Activated CD4-positive, alpha-beta memory T cell treated with anti-CD3 and anti-CD28 coated beads for 36 hours (primary cell): Measurements from ENCODE around the gene HS3ST4. TPM values are rescaled to one million over a fixed set of nuclear protein-coding genes. Genes with fewer than 3 reads are reported as not detected.
"Not testable (repeated sequence)": the region's sequence is repeated elsewhere in the genome, so short reads cannot be mapped to it uniquely, and the experiment has no call there.

Experiments used
- CTCF ChIA-PET: fragments of 350-600 bp; sonication (Branson Sonifier 250); formaldehyde crosslinking; loops from one replicate; lab custom pipeline; 2021; ENCODE audit warnings: antibody characterized with exemption, inconsistent platforms; lab: Charles Lee
- POLR2A ChIA-PET: fragments of 350-600 bp; sonication (Branson Sonifier 250); formaldehyde crosslinking; loops from one replicate; lab custom pipeline; 2021; ENCODE audit warnings: antibody characterized with exemption; lab: Charles Lee
- DNase-seq: peaks from one replicate; pipeline ENCODE4 v3.0.0-alpha.2; 2020
- H3K27ac Mint-ChIP-seq: one replicate; pipeline ENCODE4 v1.8.0; 2021; ENCODE audit warnings: mixed read lengths
- H3K27me3 Mint-ChIP-seq: one replicate; pipeline ENCODE4 v1.8.0; 2021; ENCODE audit warnings: mixed read lengths
- H3K36me3 Mint-ChIP-seq: one replicate; pipeline ENCODE4 v1.8.0; 2021; ENCODE audit warnings: mixed read lengths
- H3K4me1 Mint-ChIP-seq: one replicate; pipeline ENCODE4 v1.8.0; 2021; ENCODE audit warnings: low read depth, mixed read lengths
- H3K4me3 Mint-ChIP-seq: one replicate; pipeline ENCODE4 v1.8.0; 2021; ENCODE audit warnings: mild to moderate bottlenecking, mixed read lengths
- H3K9me3 Mint-ChIP-seq: one replicate; pipeline ENCODE4 v1.8.0; 2021; ENCODE audit warnings: mixed read lengths
- intact Hi-C: fragments of 100-400 bp; cut with micrococcal nuclease; formaldehyde crosslinking; loops from one replicate; pipeline ENCODE4 v1.15.1; 2023
- total RNA-seq, 2 experiments: library from RNA; stranded (reverse); gene quantifications; one replicate each; pipeline ENCODE4 v1.2.3, GENCODE V29; 2021

HS3ST4 gene
- total RNA-seq, 2 experiments from 2014 or later: not detected

- DNase-seq: no peak
- CTCF ChIA-PET: no interaction called here
- no peaks in the 10 kb centered on the region for H3K9me3 Mint-ChIP-seq
- peaks cover 7% of the 10 kb centered on the region for H3K27me3 Mint-ChIP-seq
- no peak overlapping the region for H3K27ac Mint-ChIP-seq
- POLR2A ChIA-PET: no interaction called here
- no peaks in the 10 kb centered on the region for H3K36me3 Mint-ChIP-seq
- no peak overlapping the region for H3K4me3 Mint-ChIP-seq
- intact Hi-C loops: no loop called here
- H3K4me1 Mint-ChIP-seq: no peaks in the 10 kb centered on the region
Observed at GRCh38 chr16:26050472-26050871, 358.7 kb downstream of the HS3ST4 start.

- Mint-ChIP-seq H3K9me3 (no peaks in the 10 kb centered on the region), H3K4me3 (no peak overlapping the region), H3K27me3 (peaks cover 7% of the 10 kb centered on the region), H3K27ac (no peak overlapping the region), H3K36me3 (no peaks in the 10 kb centered on the region), H3K4me1 (no peaks in the 10 kb centered on the region)
- POLR2A ChIA-PET: no interaction called here
- no peak for DNase-seq
- intact Hi-C loops: no loop called here
- CTCF ChIA-PET: no interaction called here
Observed at GRCh38 chr16:26051063-26051462, 359.3 kb downstream of the HS3ST4 start.

- Mint-ChIP-seq H3K4me1 (no peaks in the 10 kb centered on the region), H3K27ac (no peak overlapping the region), H3K27me3 (peaks cover 7% of the 10 kb centered on the region), H3K36me3 (no peaks in the 10 kb centered on the region), H3K9me3 (no peaks in the 10 kb centered on the region), H3K4me3 (no peak overlapping the region)
- no peak for DNase-seq
- CTCF ChIA-PET: no interaction called here
- POLR2A ChIA-PET: no interaction called here
- intact Hi-C loops: no loop called here
Observed at GRCh38 chr16:26053889-26054288, 362.1 kb downstream of the HS3ST4 start.

GRCh38 chr16:26058326-26058725 is 366.6 kb downstream of the HS3ST4 start:
- Mint-ChIP-seq H3K4me1 (no peaks in the 10 kb centered on the region), H3K9me3 (no peaks in the 10 kb centered on the region), H3K27me3 (peaks cover 2% of the 10 kb centered on the region), H3K27ac (no peak overlapping the region), H3K4me3 (no peak overlapping the region), H3K36me3 (no peaks in the 10 kb centered on the region)
- ChIA-PET POLR2A (no interaction called here), CTCF (no interaction called here)
- intact Hi-C loops: no loop called here
- no peak for DNase-seq

- Mint-ChIP-seq H3K27me3 (peaks cover 5% of the 10 kb centered on the region), H3K27ac (no peak overlapping the region)
- POLR2A ChIA-PET: no interaction called here
Observed at GRCh38 chr16:26070302-26071100, 378.7 kb downstream of the HS3ST4 start.

GRCh38 chr16:26071101-26071866 is 379.5 kb downstream of the HS3ST4 start:
- no peak overlapping the region for H3K27ac Mint-ChIP-seq
- peaks cover 5% of the 10 kb centered on the region for H3K27me3 Mint-ChIP-seq
- no peak for DNase-seq
- ChIA-PET POLR2A (no interaction called here), CTCF (no interaction called here)
- peaks cover 4% of the 10 kb centered on the region for H3K9me3 Mint-ChIP-seq
- H3K4me1 Mint-ChIP-seq: no peaks in the 10 kb centered on the region
- no peaks in the 10 kb centered on the region for H3K36me3 Mint-ChIP-seq
- intact Hi-C loops: no loop called here
- no peak overlapping the region for H3K4me3 Mint-ChIP-seq

More at GRCh38 chr16:26070302-26071100, 378.7 kb downstream of the HS3ST4 start:
- H3K4me1 Mint-ChIP-seq: no peaks in the 10 kb centered on the region
- no peak for DNase-seq
- intact Hi-C loops: no loop called here
- no peak overlapping the region for H3K4me3 Mint-ChIP-seq
- CTCF ChIA-PET: no interaction called here
- H3K36me3 Mint-ChIP-seq: no peaks in the 10 kb centered on the region
- peaks cover 4% of the 10 kb centered on the region for H3K9me3 Mint-ChIP-seq

- H3K27ac Mint-ChIP-seq: no peak overlapping the region
Observed at GRCh38 chr16:26078716-26079355, 387.1 kb downstream of the HS3ST4 start.

GRCh38 chr16:26087091-26087490 is 395.3 kb downstream of the HS3ST4 start:
- Mint-ChIP-seq H3K4me3 (no peak overlapping the region), H3K27me3 (peaks cover 6% of the 10 kb centered on the region), H3K36me3 (no peaks in the 10 kb centered on the region), H3K4me1 (no peaks in the 10 kb centered on the region), H3K9me3 (no peaks in the 10 kb centered on the region), H3K27ac (no peak overlapping the region)
- no peak for DNase-seq
- POLR2A ChIA-PET: no interaction called here
- CTCF ChIA-PET: no interaction called here
- intact Hi-C loops: no loop called here

More at GRCh38 chr16:26078716-26079355, 387.1 kb downstream of the HS3ST4 start:
- H3K4me1 Mint-ChIP-seq: no peaks in the 10 kb centered on the region
- ChIA-PET CTCF (no interaction called here), POLR2A (no interaction called here)
- H3K4me3 Mint-ChIP-seq: no peak overlapping the region
- intact Hi-C loops: no loop called here
- no peak for DNase-seq
- H3K36me3 Mint-ChIP-seq: no peaks in the 10 kb centered on the region
- peaks cover 6% of the 10 kb centered on the region for H3K9me3 Mint-ChIP-seq
- H3K27me3 Mint-ChIP-seq: peaks cover 2% of the 10 kb centered on the region

GRCh38 chr16:26091511-26091910 is 399.8 kb downstream of the HS3ST4 start:
- intact Hi-C loops: no loop called here
- Mint-ChIP-seq H3K27me3 (peaks cover 6% of the 10 kb centered on the region), H3K36me3 (no peaks in the 10 kb centered on the region), H3K4me1 (no peaks in the 10 kb centered on the region), H3K4me3 (no peak overlapping the region), H3K27ac (no peak overlapping the region), H3K9me3 (no peaks in the 10 kb centered on the region)
- POLR2A ChIA-PET: no interaction called here
- DNase-seq: no peak
- CTCF ChIA-PET: no interaction called here

GRCh38 chr16:26098206-26098605 is 406.4 kb downstream of the HS3ST4 start:
- H3K4me3 Mint-ChIP-seq, DNase-seq, H3K9me3 Mint-ChIP-seq, POLR2A ChIA-PET, H3K36me3 Mint-ChIP-seq, H3K27ac Mint-ChIP-seq, intact Hi-C loops, CTCF ChIA-PET, H3K4me1 Mint-ChIP-seq, H3K27me3 Mint-ChIP-seq: not testable (repeated sequence)

GRCh38 chr16:26102369-26102768 is 410.6 kb downstream of the HS3ST4 start:
- Mint-ChIP-seq H3K9me3 (no peaks in the 10 kb centered on the region), H3K36me3 (no peaks in the 10 kb centered on the region), H3K4me3 (no peak overlapping the region), H3K27me3 (no peaks in the 10 kb centered on the region), H3K27ac (no peak overlapping the region), H3K4me1 (no peaks in the 10 kb centered on the region)
- POLR2A ChIA-PET: no interaction called here
- no peak for DNase-seq
- intact Hi-C loops: no loop called here
- CTCF ChIA-PET: no interaction called here

GRCh38 chr16:26108836-26109505 is 417.2 kb downstream of the HS3ST4 start:
- peaks cover 2% of the 10 kb centered on the region for H3K27me3 Mint-ChIP-seq
- intact Hi-C loops: no loop called here
- no peak for DNase-seq
- ChIA-PET POLR2A (no interaction called here), CTCF (no interaction called here)
- no peak overlapping the region for H3K4me3 Mint-ChIP-seq
- no peaks in the 10 kb centered on the region for H3K4me1 Mint-ChIP-seq
- no peaks in the 10 kb centered on the region for H3K9me3 Mint-ChIP-seq
- no peak overlapping the region for H3K27ac Mint-ChIP-seq
- no peaks in the 10 kb centered on the region for H3K36me3 Mint-ChIP-seq
